ENCODE measurements around the gene ENPP6.

Gene ENPP6

GRCh38 chr4:184259866-184260265 is 42.2 kb upstream of the ENPP6 start:
- H3K4me3 ChIP-seq (ENCODE audit: low read depth, low read length): no peak overlapping the region
- TF ChIP-seq, protein P1, sequence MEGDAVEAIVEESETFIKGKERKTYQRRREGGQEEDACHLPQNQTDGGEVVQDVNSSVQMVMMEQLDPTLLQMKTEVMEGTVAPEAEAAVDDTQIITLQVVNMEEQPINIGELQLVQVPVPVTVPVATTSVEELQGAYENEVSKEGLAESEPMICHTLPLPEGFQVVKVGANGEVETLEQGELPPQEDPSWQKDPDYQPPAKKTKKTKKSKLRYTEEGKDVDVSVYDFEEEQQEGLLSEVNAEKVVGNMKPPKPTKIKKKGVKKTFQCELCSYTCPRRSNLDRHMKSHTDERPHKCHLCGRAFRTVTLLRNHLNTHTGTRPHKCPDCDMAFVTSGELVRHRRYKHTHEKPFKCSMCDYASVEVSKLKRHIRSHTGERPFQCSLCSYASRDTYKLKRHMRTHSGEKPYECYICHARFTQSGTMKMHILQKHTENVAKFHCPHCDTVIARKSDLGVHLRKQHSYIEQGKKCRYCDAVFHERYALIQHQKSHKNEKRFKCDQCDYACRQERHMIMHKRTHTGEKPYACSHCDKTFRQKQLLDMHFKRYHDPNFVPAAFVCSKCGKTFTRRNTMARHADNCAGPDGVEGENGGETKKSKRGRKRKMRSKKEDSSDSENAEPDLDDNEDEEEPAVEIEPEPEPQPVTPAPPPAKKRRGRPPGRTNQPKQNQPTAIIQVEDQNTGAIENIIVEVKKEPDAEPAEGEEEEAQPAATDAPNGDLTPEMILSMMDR (IDR thresholded peaks at IDR 0.05; ENCODE audit: low read depth, low read length): no peak

- no peak overlapping the region for H3K4me3 ChIP-seq (ENCODE audit: low read depth, low read length)
- TF ChIP-seq, protein P1 (IDR thresholded peaks at IDR 0.05; ENCODE audit: low read depth, low read length): no peak
Observed at GRCh38 chr4:184259081-184259480, 41.4 kb upstream of the ENPP6 start.

- TF ChIP-seq, protein P1 (IDR thresholded peaks at IDR 0.05; ENCODE audit: low read depth, low read length): no peak
- H3K4me3 ChIP-seq (ENCODE audit: low read depth, low read length): no peak overlapping the region
Observed at GRCh38 chr4:184255871-184256642, 38.4 kb upstream of the ENPP6 start.

DNA sequence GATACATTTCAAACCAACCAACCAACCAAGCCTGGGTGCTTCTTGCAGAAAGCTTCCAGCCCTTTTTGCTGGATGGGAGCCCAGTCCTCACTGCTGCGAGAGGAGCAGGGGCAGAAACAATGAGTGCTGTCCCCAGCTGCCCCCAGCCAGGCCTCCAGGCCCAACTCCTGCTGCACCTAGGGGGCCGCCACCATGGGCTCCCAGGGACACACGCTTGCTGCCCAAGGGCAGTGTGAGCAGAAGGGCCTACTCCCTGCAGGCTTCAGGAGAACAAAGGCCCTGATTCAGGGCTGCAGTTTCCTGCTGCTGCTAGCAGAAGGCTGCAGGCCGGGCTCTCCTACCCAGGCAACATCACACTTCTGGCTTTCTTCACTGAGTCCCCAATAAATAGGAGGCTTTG is 37.7 kb upstream of the ENPP6 start:
- TF ChIP-seq, protein P1 (IDR thresholded peaks at IDR 0.05; ENCODE audit: low read depth, low read length): no peak
- no peak overlapping the region for H3K4me3 ChIP-seq (ENCODE audit: low read depth, low read length)

DNA sequence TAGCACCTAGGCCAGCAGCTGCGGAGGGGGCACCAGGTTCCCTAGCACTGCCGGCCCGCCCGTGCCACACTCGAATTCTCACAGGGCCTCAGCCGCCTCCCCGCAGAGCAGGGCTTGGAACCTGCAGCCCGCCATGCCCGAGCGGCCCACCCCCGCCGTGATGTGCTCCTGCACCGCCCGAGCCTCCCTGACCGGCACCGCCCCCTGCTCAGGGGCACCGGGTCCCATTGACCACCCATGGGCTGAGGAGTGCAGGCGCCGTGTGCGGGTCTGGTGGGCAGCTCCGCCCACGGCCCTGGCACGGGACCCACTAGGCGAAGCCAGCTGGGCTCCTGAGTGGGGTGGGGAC is 35.4 kb upstream of the ENPP6 start:
- TF ChIP-seq, protein P1 (IDR thresholded peaks at IDR 0.05; ENCODE audit: low read depth, low read length): no peak
- H3K4me3 ChIP-seq (ENCODE audit: low read depth, low read length): no peak overlapping the region

GRCh38 chr4:184252136-184253071 is 34.7 kb upstream of the ENPP6 start:
- no peak overlapping the region for H3K4me3 ChIP-seq (ENCODE audit: low read depth, low read length)
- TF ChIP-seq, protein P1 (IDR thresholded peaks at IDR 0.05; ENCODE audit: low read depth, low read length): no peak

- no peak overlapping the region for H3K4me3 ChIP-seq (ENCODE audit: low read depth, low read length)
- TF ChIP-seq, protein P1 (IDR thresholded peaks at IDR 0.05; ENCODE audit: low read depth, low read length): no peak
Observed at GRCh38 chr4:184251670-184251980, 34.0 kb upstream of the ENPP6 start.
